GM20000 (cell line): ENCODE results near the gene C10orf90.

Experiments used
- DNase-seq: peaks from one replicate; pipeline ENCODE4 v3.0.0; 2012; ENCODE audit warnings: low spot score
- TF ChIP-seq, protein P1 (sequence below): IDR thresholded peaks from 2 replicates; pipeline ENCODE4 v1.5.1; 2012; ENCODE audit warnings: mild to moderate bottlenecking, control low read depth; ENCODE audit errors: extremely low read depth, missing control alignments

The C10orf90 gene

DNA sequence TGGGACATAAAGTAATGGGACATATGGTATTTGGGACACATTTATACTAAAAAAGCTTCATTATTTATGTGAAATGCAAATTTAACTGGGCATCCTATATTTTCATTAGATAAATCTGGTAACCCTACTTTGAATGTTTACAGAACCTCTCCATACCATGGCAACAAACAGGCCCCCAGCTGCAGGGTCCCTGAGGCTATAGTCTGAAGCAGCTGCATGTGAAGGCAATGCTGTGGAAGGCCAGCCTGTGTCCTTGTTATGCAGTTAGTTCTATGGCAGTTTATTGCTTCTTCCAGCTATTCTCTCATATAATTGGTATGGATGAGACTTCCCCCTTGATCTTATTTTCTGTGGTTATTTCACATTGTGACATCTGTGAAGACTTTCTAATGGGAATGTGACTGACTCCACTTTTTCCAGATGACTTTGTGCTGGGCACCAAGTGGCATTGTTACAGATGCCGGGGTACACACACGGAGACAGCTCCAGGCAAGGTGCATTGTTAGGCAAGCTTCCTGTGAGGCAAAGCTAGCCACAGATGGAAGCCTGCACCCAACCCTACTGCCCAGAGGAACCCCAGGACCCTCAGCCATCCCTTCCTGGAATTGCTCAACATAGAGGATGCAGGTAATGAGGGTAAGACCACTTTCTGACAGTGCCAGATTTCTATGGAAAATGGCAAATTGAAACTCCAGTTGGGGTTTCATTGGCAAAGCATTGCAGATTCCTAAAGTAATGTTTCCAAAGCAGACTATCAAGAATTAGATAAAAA is 232.7 kb downstream of the C10orf90 start:
- TF ChIP-seq, protein P1, sequence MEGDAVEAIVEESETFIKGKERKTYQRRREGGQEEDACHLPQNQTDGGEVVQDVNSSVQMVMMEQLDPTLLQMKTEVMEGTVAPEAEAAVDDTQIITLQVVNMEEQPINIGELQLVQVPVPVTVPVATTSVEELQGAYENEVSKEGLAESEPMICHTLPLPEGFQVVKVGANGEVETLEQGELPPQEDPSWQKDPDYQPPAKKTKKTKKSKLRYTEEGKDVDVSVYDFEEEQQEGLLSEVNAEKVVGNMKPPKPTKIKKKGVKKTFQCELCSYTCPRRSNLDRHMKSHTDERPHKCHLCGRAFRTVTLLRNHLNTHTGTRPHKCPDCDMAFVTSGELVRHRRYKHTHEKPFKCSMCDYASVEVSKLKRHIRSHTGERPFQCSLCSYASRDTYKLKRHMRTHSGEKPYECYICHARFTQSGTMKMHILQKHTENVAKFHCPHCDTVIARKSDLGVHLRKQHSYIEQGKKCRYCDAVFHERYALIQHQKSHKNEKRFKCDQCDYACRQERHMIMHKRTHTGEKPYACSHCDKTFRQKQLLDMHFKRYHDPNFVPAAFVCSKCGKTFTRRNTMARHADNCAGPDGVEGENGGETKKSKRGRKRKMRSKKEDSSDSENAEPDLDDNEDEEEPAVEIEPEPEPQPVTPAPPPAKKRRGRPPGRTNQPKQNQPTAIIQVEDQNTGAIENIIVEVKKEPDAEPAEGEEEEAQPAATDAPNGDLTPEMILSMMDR, result no peak
- DNase-seq, result no peak

DNA sequence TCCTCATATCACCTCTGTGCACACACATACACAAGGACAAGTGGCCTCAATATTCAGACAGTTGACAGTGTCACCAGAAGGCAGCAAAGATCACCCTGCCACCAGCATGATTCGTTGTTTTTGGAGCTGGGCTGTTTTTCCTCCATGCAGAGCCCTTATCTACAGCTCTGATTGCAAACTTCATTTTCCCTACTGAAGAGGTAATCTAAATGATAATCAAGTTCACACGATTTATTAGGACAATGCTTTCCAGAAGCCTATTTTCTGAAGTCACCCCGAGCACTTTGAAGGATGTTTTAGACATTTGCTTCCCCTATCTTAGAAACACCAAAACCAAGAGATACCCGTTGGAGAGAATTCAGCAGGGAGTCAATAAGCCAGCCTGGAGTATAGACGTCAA is 236.3 kb downstream of the C10orf90 start:
- TF ChIP-seq, protein P1, result no peak
- no peak for DNase-seq

DNA sequence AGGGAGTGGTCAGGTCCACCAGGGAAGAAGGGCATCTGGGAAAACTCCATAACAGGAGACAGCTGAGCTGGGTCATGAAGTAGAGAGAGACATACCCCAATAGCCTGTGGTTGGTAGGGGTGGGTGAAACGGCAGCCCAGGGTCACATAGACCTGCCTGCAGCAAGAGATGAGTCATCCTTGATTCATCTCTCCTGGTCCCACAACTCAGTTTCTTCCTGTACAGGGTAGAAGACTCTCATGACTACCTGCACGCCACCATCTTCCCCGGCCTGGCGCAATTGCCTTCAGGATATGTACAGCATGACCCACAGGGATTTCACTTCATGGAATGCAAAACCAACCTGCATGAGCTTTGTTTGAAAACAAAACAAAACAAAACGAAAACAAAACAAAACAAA is 237.1 kb downstream of the C10orf90 start:
- TF ChIP-seq, protein P1, result no peak
- no peak for DNase-seq

DNA sequence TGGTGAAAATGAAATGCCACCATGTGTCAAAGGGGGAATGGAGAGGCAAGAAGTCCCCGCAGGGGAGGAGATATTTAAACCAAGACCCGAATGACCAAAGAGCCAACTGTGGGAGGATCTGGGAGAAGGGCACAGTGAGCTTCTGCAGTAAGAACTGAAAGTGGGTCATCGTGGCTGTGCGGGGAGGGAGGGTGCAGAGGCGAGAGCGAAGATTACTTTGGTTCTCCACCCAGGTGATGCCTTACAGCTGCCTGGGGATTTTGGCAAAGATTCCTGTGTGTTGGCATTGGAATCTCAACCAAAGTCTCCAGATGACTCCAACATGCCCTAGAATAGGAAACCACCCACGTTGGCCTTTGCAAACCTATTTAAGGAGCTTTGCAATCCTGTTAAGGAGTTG is 238.0 kb downstream of the C10orf90 start:
- TF ChIP-seq, protein P1, result no peak
- DNase-seq, result no peak

DNA sequence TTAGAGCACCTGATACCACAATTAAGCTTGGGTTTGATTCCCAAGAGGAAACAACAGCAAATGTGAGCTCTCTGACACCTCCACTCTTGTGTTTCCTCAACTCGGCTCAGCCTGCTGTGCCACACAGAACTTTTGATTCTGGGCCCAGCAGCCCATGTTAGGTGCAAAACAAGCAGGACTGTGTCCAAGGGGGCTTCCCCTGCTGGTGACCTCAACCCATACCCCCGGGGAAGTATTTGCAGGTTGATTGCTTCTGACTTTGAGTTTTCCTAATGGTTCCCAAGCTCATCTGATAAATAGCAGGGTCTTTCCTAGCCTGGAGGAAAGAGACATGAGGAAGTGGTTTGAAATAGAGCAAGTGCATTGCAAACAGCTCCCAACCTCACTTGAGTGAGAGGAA is 238.7 kb downstream of the C10orf90 start:
- no peak for DNase-seq
- TF ChIP-seq, protein P1, result no peak

DNA sequence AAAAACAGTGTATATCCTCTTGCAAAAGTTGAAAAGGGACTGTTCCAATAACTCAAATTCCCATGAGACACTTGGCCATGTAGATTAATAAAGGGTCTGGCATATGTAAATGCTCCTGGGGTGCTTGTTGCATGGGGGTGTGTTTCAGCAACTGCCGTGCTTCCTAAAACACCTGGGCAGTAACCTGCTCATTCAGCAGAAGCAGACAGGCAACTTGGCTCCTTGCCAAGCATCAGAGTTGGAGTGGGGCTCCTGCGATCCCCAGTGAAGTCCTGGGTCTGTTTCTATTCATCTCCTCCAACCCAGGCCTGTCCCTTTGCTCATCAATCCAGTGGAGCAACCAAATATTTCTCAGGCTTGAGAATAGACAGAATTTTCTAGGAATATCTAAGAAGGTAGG is 240.0 kb downstream of the C10orf90 start:
- no peak for DNase-seq
- TF ChIP-seq, protein P1, result no peak

DNA sequence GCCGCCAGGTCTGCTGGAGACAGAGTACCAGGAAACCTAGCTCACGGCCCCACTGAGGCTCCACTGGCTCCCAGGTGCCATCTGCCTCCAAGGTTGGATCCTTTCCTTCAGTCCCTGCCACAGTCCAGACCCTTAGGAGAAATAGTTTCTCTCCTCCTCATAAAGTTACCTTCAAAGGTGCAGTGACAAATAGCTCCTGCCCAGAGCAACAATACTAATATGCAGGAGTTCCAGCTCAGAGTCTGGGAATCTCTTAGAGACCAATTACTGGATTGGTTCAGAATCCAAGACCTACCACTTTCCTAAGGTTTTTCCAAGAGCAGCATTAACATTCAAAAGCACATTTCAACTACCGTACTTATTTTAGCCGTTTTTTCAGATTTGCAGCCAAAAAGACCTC is 241.2 kb downstream of the C10orf90 start:
- no peak for DNase-seq
- TF ChIP-seq, protein P1, result no peak
